ENCODE results near the gene CCDC180.

Gene CCDC180

GRCh38 chr9:97304586-97304985 lies 2.9 kb upstream of the CCDC180 start:
- no peaks in the 10 kb centered on the region for H3K27me3 ChIP-seq (ENCODE audit: low read depth, low read length)

GRCh38 chr9:97305501-97306298 lies 1.8 kb upstream of the CCDC180 start:
- Histone ChIP-seq H3K9me3 (ENCODE audit: insufficient read depth, low read length) (no peaks in the 10 kb centered on the region), H3K4me2 (ENCODE audit: low read length) (no peak overlapping the region), H3K4me3 (ENCODE audit: low read length) (no peak overlapping the region), H3K36me3 (replicated peaks; ENCODE audit: low read depth, low read length) (no peaks in the 10 kb centered on the region), H3K27ac (ENCODE audit: low read length) (no peak overlapping the region), H3K27me3 (ENCODE audit: low read depth, low read length) (no peaks in the 10 kb centered on the region), H3K4me1 (ENCODE audit: low read length) (no peaks in the 10 kb centered on the region), H3K79me2 (ENCODE audit: low read length) (no peaks in the 10 kb centered on the region), H4K20me1 (ENCODE audit: insufficient read depth, low read length) (no peaks in the 10 kb centered on the region), H2AFZ (ENCODE audit: low read depth, low read length) (no peak overlapping the region), H3K9ac (ENCODE audit: low read length) (no peak overlapping the region)
- TF ChIP-seq CTCF (IDR thresholded peaks at IDR 0.05; ENCODE audit: low read depth, low read length) (no peak), EZH2phosphoT487 (IDR thresholded peaks at IDR 0.05; ENCODE audit: low read depth) (no peak)

More at GRCh38 chr9:97304586-97304985, 2.9 kb upstream of the CCDC180 start:
- Histone ChIP-seq H3K9ac (ENCODE audit: low read length) (no peak overlapping the region), H3K79me2 (ENCODE audit: low read length) (no peaks in the 10 kb centered on the region), H3K36me3 (replicated peaks; ENCODE audit: low read depth, low read length) (no peaks in the 10 kb centered on the region), H4K20me1 (ENCODE audit: insufficient read depth, low read length) (no peaks in the 10 kb centered on the region), H3K9me3 (ENCODE audit: insufficient read depth, low read length) (no peaks in the 10 kb centered on the region), H3K4me1 (ENCODE audit: low read length) (peaks cover 7% of the 10 kb centered on the region), H3K27ac (ENCODE audit: low read length) (no peak overlapping the region), H2AFZ (ENCODE audit: low read depth, low read length) (no peak overlapping the region), H3K4me2 (ENCODE audit: low read length) (no peak overlapping the region), H3K4me3 (ENCODE audit: low read length) (no peak overlapping the region)
- TF ChIP-seq EZH2phosphoT487 (IDR thresholded peaks at IDR 0.05; ENCODE audit: low read depth), result no peak
- no peak for TF ChIP-seq CTCF (IDR thresholded peaks at IDR 0.05; ENCODE audit: low read depth, low read length)

GRCh38 chr9:97307091-97307490 lies 368 bp upstream of the CCDC180 start:
- Histone ChIP-seq H2AFZ (ENCODE audit: low read depth, low read length) (no peak overlapping the region), H3K79me2 (ENCODE audit: low read length) (no peaks in the 10 kb centered on the region), H3K27ac (ENCODE audit: low read length) (no peak overlapping the region), H3K27me3 (ENCODE audit: low read depth, low read length) (no peaks in the 10 kb centered on the region), H3K4me3 (ENCODE audit: low read length) (no peak overlapping the region), H3K9ac (ENCODE audit: low read length) (no peak overlapping the region), H4K20me1 (ENCODE audit: insufficient read depth, low read length) (no peaks in the 10 kb centered on the region), H3K4me2 (ENCODE audit: low read length) (no peak overlapping the region), H3K9me3 (ENCODE audit: insufficient read depth, low read length) (no peaks in the 10 kb centered on the region), H3K4me1 (ENCODE audit: low read length) (no peaks in the 10 kb centered on the region), H3K36me3 (replicated peaks; ENCODE audit: low read depth, low read length) (no peaks in the 10 kb centered on the region)
- TF ChIP-seq CTCF (IDR thresholded peaks at IDR 0.05; ENCODE audit: low read depth, low read length) (no peak), EZH2phosphoT487 (IDR thresholded peaks at IDR 0.05; ENCODE audit: low read depth) (no peak)

GRCh38 chr9:97309260-97309659 lies 1.8 kb downstream of the CCDC180 start:
- H3K27ac ChIP-seq (ENCODE audit: low read length), result no peak overlapping the region
- H2AFZ ChIP-seq (ENCODE audit: low read depth, low read length), result no peak overlapping the region
- H3K79me2 ChIP-seq (ENCODE audit: low read length), result no peaks in the 10 kb centered on the region
- H3K4me2 ChIP-seq (ENCODE audit: low read length), result no peak overlapping the region
- no peaks in the 10 kb centered on the region for H3K4me1 ChIP-seq (ENCODE audit: low read length)
- H3K27me3 ChIP-seq (ENCODE audit: low read depth, low read length), result no peaks in the 10 kb centered on the region
- no peak overlapping the region for H3K4me3 ChIP-seq (ENCODE audit: low read length)
- no peak overlapping the region for H3K9ac ChIP-seq (ENCODE audit: low read length)
- no peaks in the 10 kb centered on the region for H3K9me3 ChIP-seq (ENCODE audit: insufficient read depth, low read length)
- TF ChIP-seq EZH2phosphoT487 (IDR thresholded peaks at IDR 0.05; ENCODE audit: low read depth) (no peak), CTCF (IDR thresholded peaks at IDR 0.05; ENCODE audit: low read depth, low read length) (no peak)
- no peaks in the 10 kb centered on the region for H4K20me1 ChIP-seq (ENCODE audit: insufficient read depth, low read length)
- no peaks in the 10 kb centered on the region for H3K36me3 ChIP-seq (replicated peaks; ENCODE audit: low read depth, low read length)

Measured in OCI-LY3 (cell line).